ENCODE data around the gene NLRP1.
"Not testable (repeated sequence)": the region's sequence is repeated elsewhere in the genome, so short reads cannot be mapped to it uniquely, and the experiment has no call there.

Gene NLRP1

GRCh38 chr17:5585836-5586521 is 1.7 kb upstream of the NLRP1 start:
- no peak for DNase-seq

- DNase-seq: no peak
Observed at GRCh38 chr17:5585287-5585794, 1.0 kb upstream of the NLRP1 start.

GRCh38 chr17:5583426-5584382 is 605 bp downstream of the NLRP1 start:
- no peak for DNase-seq

- DNase-seq: peak; percentile 19
Observed at GRCh38 chr17:5582209-5583185, 1.8 kb downstream of the NLRP1 start.

- DNase-seq: no peak
Observed at GRCh38 chr17:5581655-5582054, 2.7 kb downstream of the NLRP1 start.

GRCh38 chr17:5580969-5581368 is 3.3 kb downstream of the NLRP1 start:
- no peak for DNase-seq

GRCh38 chr17:5580367-5580766 is 3.9 kb downstream of the NLRP1 start:
- no peak for DNase-seq

GRCh38 chr17:5578768-5579167 is 5.5 kb downstream of the NLRP1 start:
- DNase-seq: not testable (repeated sequence)

GRCh38 chr17:5573017-5573416 is 11.3 kb downstream of the NLRP1 start:
- DNase-seq: not testable (repeated sequence)

- no peak for DNase-seq
Observed at GRCh38 chr17:5571281-5571680, 13.0 kb downstream of the NLRP1 start.

GRCh38 chr17:5565808-5566207 is 18.5 kb downstream of the NLRP1 start:
- DNase-seq: no peak

GRCh38 chr17:5563456-5563855 is 20.9 kb downstream of the NLRP1 start:
- DNase-seq: no peak

GRCh38 chr17:5562661-5563360 is 21.5 kb downstream of the NLRP1 start:
- DNase-seq: no peak

- DNase-seq: no peak
Observed at GRCh38 chr17:5561736-5562571, 22.4 kb downstream of the NLRP1 start.

GRCh38 chr17:5560361-5560988 is 23.8 kb downstream of the NLRP1 start:
- DNase-seq: no peak

- no peak for DNase-seq
Observed at GRCh38 chr17:5558815-5559785, 25.2 kb downstream of the NLRP1 start.

- DNase-seq: no peak
Observed at GRCh38 chr17:5557990-5558389, 26.3 kb downstream of the NLRP1 start.

- no peak for DNase-seq
Observed at GRCh38 chr17:5557485-5557884, 26.8 kb downstream of the NLRP1 start.

- DNase-seq: no peak
Observed at GRCh38 chr17:5555254-5555653, 29.1 kb downstream of the NLRP1 start.

Data from NCI-H526 treated with DMSO at 0.1 percent for 48 hours (cell line).